B cell (primary cell): ENCODE data around the gene CD81. TPM values are rescaled to one million over a fixed set of nuclear protein-coding genes. Genes with fewer than 3 reads are reported as not detected.

Experiments used
- ATAC-seq: fragments of 200-7000 bp; cut with Tn5 transposase; one replicate; pipeline ENCODE4 v1.10.0; 2021; ENCODE audit warnings: low read depth, mild to moderate bottlenecking, moderate number of reproducible peaks, moderate library complexity
- CTCF ChIA-PET: fragments of 350-600 bp; sonication (Branson Sonifier 250); formaldehyde crosslinking; loops from one replicate; lab custom pipeline; 2021; ENCODE audit warnings: antibody characterized with exemption, inconsistent platforms; lab: Charles Lee
- POLR2A ChIA-PET: fragments of 350-600 bp; sonication (Branson Sonifier 250); formaldehyde crosslinking; loops from one replicate; lab custom pipeline; 2021; ENCODE audit warnings: antibody characterized with exemption; lab: Charles Lee
- DNase-seq: peaks from one replicate; pipeline ENCODE4 v3.0.0; 2013
- H2AFZ ChIP-seq: 2 replicates; pipeline ENCODE4 v1.6.1; 2012; ENCODE audit warnings: mild to moderate bottlenecking, low read depth, low read length; ENCODE audit not compliant: insufficient read depth, poor library complexity, severe bottlenecking
- H3K27ac ChIP-seq, 2 donors: 1 replicate in 1 of 2; 2 replicates in 1 of 2; pipeline ENCODE4 v1.5.1; 2012 to 2013; ENCODE audit warnings: low read length in 2 of 2, mild to moderate bottlenecking in 2 of 2, moderate library complexity in 1 of 2
- H3K27me3 ChIP-seq, 4 experiments: fragments of 200-600 bp in 1 of 4; sonication (generic) in 1 of 4; replicated peaks in 1 of 4; 1 replicate in 2 of 4; 2 replicates in 2 of 4; pipeline versions ENCODE4 v1.6.1 to v1.7.0; 2013 to 2016; ENCODE audit warnings: low read length in 3 of 4, mild to moderate bottlenecking in 2 of 4, mixed read lengths in 1 of 4, moderate library complexity in 1 of 4; ENCODE audit not compliant: insufficient read depth in 4 of 4, control insufficient read depth in 3 of 4; ENCODE audit errors: control extremely low read depth in 1 of 4
- H3K36me3 ChIP-seq, 2 experiments: replicated peaks in 1 of 2; 1 replicate in 1 of 2; 2 replicates in 1 of 2; pipeline versions ENCODE4 v1.6.1 to v1.7.1; 2013; ENCODE audit warnings: low read length in 1 of 2; ENCODE audit not compliant: insufficient read depth in 2 of 2, control insufficient read depth in 1 of 2; ENCODE audit errors: control extremely low read depth in 1 of 2, extremely low read depth in 1 of 2
- H3K4me1 ChIP-seq, 2 donors: fragments of 200-600 bp in 1 of 2; sonication (generic) in 1 of 2; 1 replicate in 1 of 2; 2 replicates in 1 of 2; pipeline versions ENCODE4 v1.5.1 to v1.6.1; 2013 to 2017; ENCODE audit warnings: low read length in 2 of 2; ENCODE audit not compliant: control insufficient read depth in 2 of 2, insufficient read depth in 2 of 2
- H3K4me2 ChIP-seq: replicated peaks from 2 replicates; pipeline ENCODE3; 2012; ENCODE audit warnings: mild to moderate bottlenecking, low read depth, low read length; ENCODE audit not compliant: poor library complexity, severe bottlenecking
- H3K4me3 ChIP-seq, 5 experiments: fragments of 200-600 bp in 1 of 5; sonication (generic) in 1 of 5; 1 replicate in 3 of 5; 2 replicates in 2 of 5; pipeline versions ENCODE4 v1.5.1 to v1.7.0; 2011 to 2016; ENCODE audit warnings: low read length in 4 of 5, mild to moderate bottlenecking in 4 of 5, low read depth in 2 of 5, control low read depth in 1 of 5, moderate library complexity in 1 of 5; ENCODE audit not compliant: insufficient read depth in 1 of 5; ENCODE audit errors: control extremely low read depth in 1 of 5, extremely low read depth in 1 of 5
- H3K79me2 ChIP-seq: fragments of 200-600 bp; sonication (generic); one replicate; pipeline ENCODE4 v1.6.0; 2016; ENCODE audit warnings: low read length; ENCODE audit not compliant: control insufficient read depth, insufficient read depth
- H3K9ac ChIP-seq: fragments of 200-600 bp; sonication (generic); 2 replicates; pipeline ENCODE4 v1.6.1; 2017; ENCODE audit warnings: mild to moderate bottlenecking, low read length, moderate library complexity
- H3K9me3 ChIP-seq, 3 donors: one replicate each; pipeline versions ENCODE4 v1.6.1 to v1.7.1; 2013; ENCODE audit warnings: low read length in 2 of 3; ENCODE audit not compliant: control insufficient read depth in 2 of 3, insufficient read depth in 1 of 3; ENCODE audit errors: control extremely low read depth in 1 of 3
- H4K20me1 ChIP-seq: 2 replicates; pipeline ENCODE4 v1.6.0; 2012; ENCODE audit warnings: mild to moderate bottlenecking, low read length; ENCODE audit not compliant: insufficient read depth, control insufficient read depth, poor library complexity, severe bottlenecking
- H3K27ac Mint-ChIP-seq: one replicate; pipeline ENCODE4 v1.8.0; 2021; ENCODE audit warnings: mixed read lengths
- H3K27me3 Mint-ChIP-seq: one replicate; pipeline ENCODE4 v1.8.0; 2021; ENCODE audit warnings: mixed read lengths
- H3K4me1 Mint-ChIP-seq: one replicate; pipeline ENCODE4 v1.8.0; 2021; ENCODE audit warnings: mixed read lengths
- H3K4me3 Mint-ChIP-seq: one replicate; pipeline ENCODE4 v1.8.0; 2021; ENCODE audit warnings: mixed read lengths
- H3K9me3 Mint-ChIP-seq: one replicate; pipeline ENCODE4 v1.8.0; 2022; ENCODE audit warnings: mixed read lengths; ENCODE audit not compliant: insufficient read depth
- EZH2 ChIP-seq: IDR thresholded peaks from 2 replicates; pipeline ENCODE4 v1.6.1; 2012; ENCODE audit warnings: borderline replicate concordance, low read depth, mild to moderate bottlenecking, moderate library complexity, low read length; ENCODE audit not compliant: insufficient read depth, poor library complexity, severe bottlenecking
- WGBS: methylation state at CpG from one replicate; pipeline ENCODE4 v1.1.5; 2013; ENCODE audit warnings: missing lambda C conversion rate; ENCODE audit not compliant: insufficient coverage; 5-methylcytosine and 5-hydroxymethylcytosine counted together
- intact Hi-C: fragments of 100-400 bp; cut with micrococcal nuclease; formaldehyde crosslinking; loops from one replicate; pipeline ENCODE4 v1.10.0; 2022
- polyA plus RNA-seq: library from polyadenylated mRNA; depleted of rRNA; stranded (reverse); fragments of >200 nt; gene quantifications from 2 replicates; pipeline ENCODE4 v1.2.3, GENCODE V29; 2012
- total RNA-seq, 2 donors: library from RNA; stranded (reverse); fragments of 120-200 nt in 1 of 2; gene quantifications; 1 replicate in 1 of 2; 2 replicates in 1 of 2; pipeline versions ENCODE4 v1.2.3 to v1.2.4, GENCODE V29; 2013 to 2022
- TF ChIP-seq, protein P1 (sequence below): fragments of 200-600 bp; IDR thresholded peaks from one replicate; pipeline ENCODE4 v1.8.0; 2022; ENCODE audit warnings: antibody characterized with exemption, mild to moderate bottlenecking

The CD81 gene
- total and polyA plus RNA-seq, 2 donors (not counting 1 experiment from before 2014, with no cell fraction given): 253 to 361 TPM

GRCh38 chr11:2424811-2425495 is 47.8 kb downstream of the CD81 start:
- 80% methylated on average over 28 of the region's 28 CpGs for WGBS
- H3K4me2 ChIP-seq: no peak overlapping the region
- no peak overlapping the region for H3K27ac Mint-ChIP-seq
- no peak for TF ChIP-seq EZH2
- TF ChIP-seq, protein P1, sequence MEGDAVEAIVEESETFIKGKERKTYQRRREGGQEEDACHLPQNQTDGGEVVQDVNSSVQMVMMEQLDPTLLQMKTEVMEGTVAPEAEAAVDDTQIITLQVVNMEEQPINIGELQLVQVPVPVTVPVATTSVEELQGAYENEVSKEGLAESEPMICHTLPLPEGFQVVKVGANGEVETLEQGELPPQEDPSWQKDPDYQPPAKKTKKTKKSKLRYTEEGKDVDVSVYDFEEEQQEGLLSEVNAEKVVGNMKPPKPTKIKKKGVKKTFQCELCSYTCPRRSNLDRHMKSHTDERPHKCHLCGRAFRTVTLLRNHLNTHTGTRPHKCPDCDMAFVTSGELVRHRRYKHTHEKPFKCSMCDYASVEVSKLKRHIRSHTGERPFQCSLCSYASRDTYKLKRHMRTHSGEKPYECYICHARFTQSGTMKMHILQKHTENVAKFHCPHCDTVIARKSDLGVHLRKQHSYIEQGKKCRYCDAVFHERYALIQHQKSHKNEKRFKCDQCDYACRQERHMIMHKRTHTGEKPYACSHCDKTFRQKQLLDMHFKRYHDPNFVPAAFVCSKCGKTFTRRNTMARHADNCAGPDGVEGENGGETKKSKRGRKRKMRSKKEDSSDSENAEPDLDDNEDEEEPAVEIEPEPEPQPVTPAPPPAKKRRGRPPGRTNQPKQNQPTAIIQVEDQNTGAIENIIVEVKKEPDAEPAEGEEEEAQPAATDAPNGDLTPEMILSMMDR: no peak
- H3K79me2 ChIP-seq: no peaks in the 10 kb centered on the region
- intact Hi-C loops: no loop called here
- no peaks in the 10 kb centered on the region for H3K4me1 Mint-ChIP-seq
- no peak for ATAC-seq
- POLR2A ChIA-PET: no interaction called here
- no peak overlapping the region for H3K27ac ChIP-seq
- H4K20me1 ChIP-seq: no peaks in the 10 kb centered on the region
- CTCF ChIA-PET: interaction anchor here (0.8 to 10.8 kb wide), 3 partner anchors 109 to 463 kb away, joined by 3 to 217 read pairs (median 9); no protein-coding TSS in a partner anchor
- peaks cover 3 to 10% of the 10 kb centered on the region in 2 donors for H3K4me1 ChIP-seq
- H3K36me3 ChIP-seq: no peaks in the 10 kb centered on the region
- H3K27me3 ChIP-seq: peaks cover 0 to 3% (median 0%) of the 10 kb centered on the region in 4 experiments
- no peaks in the 10 kb centered on the region for H3K27me3 Mint-ChIP-seq
- H2AFZ ChIP-seq: no peak overlapping the region
- H3K9ac ChIP-seq: no peak overlapping the region
- no peak overlapping the region for H3K4me3 Mint-ChIP-seq
- no peak for DNase-seq
- no peak overlapping the region for H3K4me3 ChIP-seq
- H3K9me3 ChIP-seq: peaks cover 0 to 2% (median 0%) of the 10 kb centered on the region in 3 donors
- no peaks in the 10 kb centered on the region for H3K9me3 Mint-ChIP-seq

DNA sequence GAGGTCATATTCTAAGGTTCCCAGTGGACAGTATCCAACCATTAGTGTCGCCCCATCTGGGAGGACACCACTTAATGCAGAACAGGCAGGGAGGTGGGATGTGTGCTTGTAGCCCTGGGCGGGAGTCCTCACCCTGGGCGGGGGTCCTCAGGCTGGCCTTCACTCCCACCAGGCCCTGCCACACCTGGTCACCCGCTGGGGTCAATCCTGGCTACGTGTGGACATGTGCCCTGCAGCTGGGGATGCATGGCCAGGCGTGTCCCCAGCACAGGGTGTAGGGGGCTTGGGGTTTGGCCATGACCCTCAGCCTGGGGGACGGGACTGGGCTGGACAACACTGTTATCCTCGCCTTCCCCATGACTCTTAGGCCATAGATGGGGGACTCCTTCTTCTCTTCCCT is 48.4 kb downstream of the CD81 start:
- Histone ChIP-seq H2AFZ (no peak overlapping the region), H3K9me3 (peaks cover 0 to 2% (median 0%) of the 10 kb centered on the region in 3 donors), H3K9ac (no peak overlapping the region), H3K4me3 (no peak overlapping the region), H3K27me3 (peaks cover 0 to 3% (median 0%) of the 10 kb centered on the region in 4 experiments), H4K20me1 (no peaks in the 10 kb centered on the region), H3K27ac (no peak overlapping the region), H3K4me2 (no peak overlapping the region), H3K79me2 (no peaks in the 10 kb centered on the region), H3K36me3 (no peaks in the 10 kb centered on the region), H3K4me1 (peaks cover 0 to 4% of the 10 kb centered on the region in 2 donors)
- Mint-ChIP-seq H3K9me3 (no peaks in the 10 kb centered on the region), H3K4me3 (no peak overlapping the region), H3K27ac (no peak overlapping the region), H3K4me1 (no peaks in the 10 kb centered on the region), H3K27me3 (no peaks in the 10 kb centered on the region)
- no peak for TF ChIP-seq EZH2
- TF ChIP-seq, protein P1: no peak
- intact Hi-C loops: no loop called here
- CTCF ChIA-PET: interaction anchor here (0.7 to 10.8 kb wide), 4 partner anchors 108 to 467 kb away, joined by 4 to 217 read pairs (median 14); no protein-coding TSS in a partner anchor
- POLR2A ChIA-PET: no interaction called here
- ATAC-seq (no peak), DNase-seq (no peak)
- 73% methylated on average over 6 of the region's 8 CpGs for WGBS
